Measurements from ENCODE around the gene APC.

The APC gene

GRCh38 chr5:112703866-112704820 lies 33.5 kb upstream of the APC start:
- H3K36me3 ChIP-seq (ENCODE audit: control insufficient read depth in 2 of 2, insufficient read depth in 1 of 2, low read length in 2 of 2) = no peaks in the 10 kb centered on the region
- CTCF ChIA-PET = interaction anchor here (0.5 to 1.8 kb wide), 4 partner anchors 9 to 285 kb away, joined by 3 to 5 read pairs (median 4); partner anchors contain the start of gene EPB41L4A
- POLR2A ChIA-PET = no interaction called here
- no peaks in the 10 kb centered on the region for H3K9me3 ChIP-seq (ENCODE audit: control insufficient read depth, insufficient read depth, low read depth, low read length)
- peaks cover 2% of the 10 kb centered on the region; the same call in 1 of the 2 replicates for H3K4me1 ChIP-seq (ENCODE audit: control insufficient read depth, insufficient read depth, low read length)
- H3K4me3 ChIP-seq (ENCODE audit: low read depth, low read length) = no peak overlapping the region
- no peak overlapping the region for H3K27ac ChIP-seq (ENCODE audit: extremely low read depth, low read depth, low read length)
- TF ChIP-seq ZNF555 (tag by site-specific recombination; conservative IDR thresholded peaks at IDR 0.05) (no peak), ZNF133 (tag by site-specific recombination; IDR thresholded peaks at IDR 0.05) (peak; percentile 68; the same call in 1 of the 2 replicates), ZNF148 (tag by site-specific recombination; IDR thresholded peaks at IDR 0.05; ENCODE audit: borderline replicate concordance) (no peak), ZBTB17 (tag by site-specific recombination; IDR thresholded peaks at IDR 0.05) (peak; percentile 56), PRDM10 (tag by site-specific recombination; IDR thresholded peaks at IDR 0.05) (peak; percentile 61), PRDM2 (tag by site-specific recombination; IDR thresholded peaks at IDR 0.05; ENCODE audit: borderline replicate concordance) (no peak), ZNF645 (tag by site-specific recombination; IDR thresholded peaks at IDR 0.05) (no peak), ZNF621 (tag by site-specific recombination; IDR thresholded peaks at IDR 0.05) (no peak), ZNF132 (tag by site-specific recombination; IDR thresholded peaks at IDR 0.05; ENCODE audit: borderline replicate concordance) (no peak), ZNF404 (tag by site-specific recombination; IDR thresholded peaks at IDR 0.05) (no peak), ZNF214 (tag by site-specific recombination; IDR thresholded peaks at IDR 0.05; ENCODE audit: borderline replicate concordance) (no peak), CTCF (tag by site-specific recombination; IDR thresholded peaks at IDR 0.05) (no peak), ZNF610 (tag by site-specific recombination; IDR thresholded peaks at IDR 0.05; ENCODE audit: borderline replicate concordance) (no peak), WT1 (tag by site-specific recombination; IDR thresholded peaks at IDR 0.05) (no peak), ZBTB20 (tag by site-specific recombination; IDR thresholded peaks at IDR 0.05) (0 out of 2 replicates have a peak, but pooled peaks have one; percentile 15), PATZ1 (tag by site-specific recombination; IDR thresholded peaks at IDR 0.05) (no peak), ZNF514 (tag by site-specific recombination; IDR thresholded peaks at IDR 0.05) (no peak)
